ENCODE measurements around the gene SLC39A5.
A peak's percentile ranks its signal among the peaks of the same experiment; 100 is the strongest.

Gene SLC39A5, protein sequence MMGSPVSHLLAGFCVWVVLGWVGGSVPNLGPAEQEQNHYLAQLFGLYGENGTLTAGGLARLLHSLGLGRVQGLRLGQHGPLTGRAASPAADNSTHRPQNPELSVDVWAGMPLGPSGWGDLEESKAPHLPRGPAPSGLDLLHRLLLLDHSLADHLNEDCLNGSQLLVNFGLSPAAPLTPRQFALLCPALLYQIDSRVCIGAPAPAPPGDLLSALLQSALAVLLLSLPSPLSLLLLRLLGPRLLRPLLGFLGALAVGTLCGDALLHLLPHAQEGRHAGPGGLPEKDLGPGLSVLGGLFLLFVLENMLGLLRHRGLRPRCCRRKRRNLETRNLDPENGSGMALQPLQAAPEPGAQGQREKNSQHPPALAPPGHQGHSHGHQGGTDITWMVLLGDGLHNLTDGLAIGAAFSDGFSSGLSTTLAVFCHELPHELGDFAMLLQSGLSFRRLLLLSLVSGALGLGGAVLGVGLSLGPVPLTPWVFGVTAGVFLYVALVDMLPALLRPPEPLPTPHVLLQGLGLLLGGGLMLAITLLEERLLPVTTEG

GRCh38 chr12:56229916-56230431 is at the start of gene SLC39A5:
TSS of gene SLC39A5 (plus strand) at chr12:56230051. CDS start at chr12:56231275, 1,224 bp downstream.
- Histone ChIP-seq H3K4me3 (ENCODE audit: severe bottlenecking) (no peak within 1 kb of the TSS), H3K9me3 (ENCODE audit: severe bottlenecking) (no peaks in the 10 kb centered on the region), H3K27ac (ENCODE audit: poor library complexity, severe bottlenecking) (no peak within 1 kb of the TSS), H3K27me3 (ENCODE audit: insufficient read depth, poor library complexity, severe bottlenecking) (no peaks in the 10 kb centered on the region), H3K4me1 (ENCODE audit: insufficient read depth, poor library complexity, severe bottlenecking) (no peaks in the 10 kb centered on the region), H3K36me3 (ENCODE audit: low read depth) (peaks cover 10% of the 10 kb centered on the region)
- no peak for DNase-seq (ENCODE audit: low spot score)
- no peak for ATAC-seq (ENCODE audit: low read depth)
- TF ChIP-seq CTCF (IDR thresholded peaks at IDR 0.05; ENCODE audit: poor library complexity, severe bottlenecking): no peak

GRCh38 chr12:56186957-56187356 is 42.9 kb upstream of the SLC39A5 start:
- Histone ChIP-seq H3K27me3 (ENCODE audit: insufficient read depth, poor library complexity, severe bottlenecking) (no peaks in the 10 kb centered on the region), H3K36me3 (ENCODE audit: low read depth) (peaks cover 55% of the 10 kb centered on the region), H3K4me1 (ENCODE audit: insufficient read depth, poor library complexity, severe bottlenecking) (peaks cover 7% of the 10 kb centered on the region), H3K4me3 (ENCODE audit: severe bottlenecking) (no peak overlapping the region), H3K9me3 (ENCODE audit: severe bottlenecking) (no peaks in the 10 kb centered on the region), H3K27ac (ENCODE audit: poor library complexity, severe bottlenecking) (peak overlapping the region; percentile 80)
- DNase-seq (ENCODE audit: low spot score): no peak
- no peak for ATAC-seq (ENCODE audit: low read depth)
- no peak for TF ChIP-seq CTCF (IDR thresholded peaks at IDR 0.05; ENCODE audit: poor library complexity, severe bottlenecking)

DNA sequence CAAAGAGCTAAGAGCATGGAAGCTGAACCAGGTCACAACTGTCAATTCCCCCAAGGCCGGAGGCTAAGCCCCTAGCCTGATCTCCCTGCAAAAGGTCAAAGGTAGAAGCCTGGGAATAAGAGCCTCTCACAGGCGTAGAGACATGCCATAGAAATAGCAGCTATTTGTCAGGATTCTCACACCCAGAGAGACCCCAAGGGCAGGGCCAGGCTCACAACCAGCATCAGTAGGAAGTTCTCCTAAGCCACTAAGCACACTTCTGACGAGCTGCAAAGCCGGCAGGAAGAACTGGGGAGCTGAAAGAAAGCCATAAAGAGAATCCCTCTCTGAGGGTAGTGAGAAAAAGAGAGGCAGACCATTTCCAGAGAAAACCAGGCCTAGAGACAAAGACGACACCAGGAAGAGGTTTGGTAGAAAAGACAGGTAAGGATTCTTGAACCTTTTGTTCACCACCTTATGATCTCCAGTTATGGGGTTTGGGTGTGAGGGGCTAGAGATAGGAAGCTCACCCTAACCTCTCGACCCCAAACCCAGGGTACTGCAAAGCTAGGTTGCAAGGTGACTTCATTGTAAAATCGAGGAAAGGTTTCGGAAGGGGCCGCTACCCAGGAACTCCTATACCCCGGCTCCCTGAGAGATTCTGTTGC is 41.6 kb upstream of the SLC39A5 start:
- Histone ChIP-seq H3K4me1 (ENCODE audit: insufficient read depth, poor library complexity, severe bottlenecking) (peaks cover 7% of the 10 kb centered on the region), H3K36me3 (ENCODE audit: low read depth) (peaks cover 45% of the 10 kb centered on the region), H3K27me3 (ENCODE audit: insufficient read depth, poor library complexity, severe bottlenecking) (no peaks in the 10 kb centered on the region), H3K9me3 (ENCODE audit: severe bottlenecking) (no peaks in the 10 kb centered on the region), H3K27ac (ENCODE audit: poor library complexity, severe bottlenecking) (peak overlapping the region; percentile 80), H3K4me3 (ENCODE audit: severe bottlenecking) (peak overlapping the region; percentile 81)
- no peak for TF ChIP-seq CTCF (IDR thresholded peaks at IDR 0.05; ENCODE audit: poor library complexity, severe bottlenecking)
- DNase-seq (ENCODE audit: low spot score): no peak
- ATAC-seq (ENCODE audit: low read depth): no peak

GRCh38 chr12:56188778-56189098 is 41.1 kb upstream of the SLC39A5 start:
- Histone ChIP-seq H3K27ac (ENCODE audit: poor library complexity, severe bottlenecking) (peak overlapping the region; percentile 80), H3K4me1 (ENCODE audit: insufficient read depth, poor library complexity, severe bottlenecking) (peaks cover 7% of the 10 kb centered on the region), H3K36me3 (ENCODE audit: low read depth) (peaks cover 40% of the 10 kb centered on the region), H3K27me3 (ENCODE audit: insufficient read depth, poor library complexity, severe bottlenecking) (no peaks in the 10 kb centered on the region), H3K4me3 (ENCODE audit: severe bottlenecking) (peak overlapping the region; percentile 81), H3K9me3 (ENCODE audit: severe bottlenecking) (no peaks in the 10 kb centered on the region)
- no peak for TF ChIP-seq CTCF (IDR thresholded peaks at IDR 0.05; ENCODE audit: poor library complexity, severe bottlenecking)
- no peak for DNase-seq (ENCODE audit: low spot score)
- no peak for ATAC-seq (ENCODE audit: low read depth)

All from RWPE2 (cell line).